ENCODE measurements around the gene TSPEAR.

Gene TSPEAR

DNA sequence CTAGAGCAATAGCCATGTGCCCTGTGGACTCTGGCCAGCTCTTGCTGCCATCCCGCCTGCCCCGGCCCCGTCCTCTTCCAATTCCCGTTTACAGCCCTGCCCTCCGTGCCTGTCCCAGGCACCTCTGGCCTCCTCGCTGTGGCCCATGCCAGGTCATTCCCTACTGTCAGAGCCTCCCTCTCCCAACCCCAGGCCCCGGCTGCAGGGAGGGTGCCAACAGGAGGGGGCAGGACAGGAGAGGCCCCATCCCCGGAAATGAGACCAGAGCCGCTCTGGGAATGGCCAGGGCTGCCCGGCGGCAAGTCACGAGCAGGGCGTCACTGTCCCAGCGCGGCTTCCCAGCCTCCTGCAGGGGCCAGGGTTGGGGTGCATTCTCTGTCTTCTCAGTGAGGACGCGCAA, 23.5 kb upstream of the TSPEAR start:
- no peak overlapping the region for H3K4me3 ChIP-seq (ENCODE audit: low read depth, low read length)
- TF ChIP-seq, protein P1, sequence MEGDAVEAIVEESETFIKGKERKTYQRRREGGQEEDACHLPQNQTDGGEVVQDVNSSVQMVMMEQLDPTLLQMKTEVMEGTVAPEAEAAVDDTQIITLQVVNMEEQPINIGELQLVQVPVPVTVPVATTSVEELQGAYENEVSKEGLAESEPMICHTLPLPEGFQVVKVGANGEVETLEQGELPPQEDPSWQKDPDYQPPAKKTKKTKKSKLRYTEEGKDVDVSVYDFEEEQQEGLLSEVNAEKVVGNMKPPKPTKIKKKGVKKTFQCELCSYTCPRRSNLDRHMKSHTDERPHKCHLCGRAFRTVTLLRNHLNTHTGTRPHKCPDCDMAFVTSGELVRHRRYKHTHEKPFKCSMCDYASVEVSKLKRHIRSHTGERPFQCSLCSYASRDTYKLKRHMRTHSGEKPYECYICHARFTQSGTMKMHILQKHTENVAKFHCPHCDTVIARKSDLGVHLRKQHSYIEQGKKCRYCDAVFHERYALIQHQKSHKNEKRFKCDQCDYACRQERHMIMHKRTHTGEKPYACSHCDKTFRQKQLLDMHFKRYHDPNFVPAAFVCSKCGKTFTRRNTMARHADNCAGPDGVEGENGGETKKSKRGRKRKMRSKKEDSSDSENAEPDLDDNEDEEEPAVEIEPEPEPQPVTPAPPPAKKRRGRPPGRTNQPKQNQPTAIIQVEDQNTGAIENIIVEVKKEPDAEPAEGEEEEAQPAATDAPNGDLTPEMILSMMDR (IDR thresholded peaks at IDR 0.05; ENCODE audit: control insufficient read depth, extremely low read depth, insufficient read depth), result no peak
- DNase-seq (ENCODE audit: low read depth), result no peak

DNA sequence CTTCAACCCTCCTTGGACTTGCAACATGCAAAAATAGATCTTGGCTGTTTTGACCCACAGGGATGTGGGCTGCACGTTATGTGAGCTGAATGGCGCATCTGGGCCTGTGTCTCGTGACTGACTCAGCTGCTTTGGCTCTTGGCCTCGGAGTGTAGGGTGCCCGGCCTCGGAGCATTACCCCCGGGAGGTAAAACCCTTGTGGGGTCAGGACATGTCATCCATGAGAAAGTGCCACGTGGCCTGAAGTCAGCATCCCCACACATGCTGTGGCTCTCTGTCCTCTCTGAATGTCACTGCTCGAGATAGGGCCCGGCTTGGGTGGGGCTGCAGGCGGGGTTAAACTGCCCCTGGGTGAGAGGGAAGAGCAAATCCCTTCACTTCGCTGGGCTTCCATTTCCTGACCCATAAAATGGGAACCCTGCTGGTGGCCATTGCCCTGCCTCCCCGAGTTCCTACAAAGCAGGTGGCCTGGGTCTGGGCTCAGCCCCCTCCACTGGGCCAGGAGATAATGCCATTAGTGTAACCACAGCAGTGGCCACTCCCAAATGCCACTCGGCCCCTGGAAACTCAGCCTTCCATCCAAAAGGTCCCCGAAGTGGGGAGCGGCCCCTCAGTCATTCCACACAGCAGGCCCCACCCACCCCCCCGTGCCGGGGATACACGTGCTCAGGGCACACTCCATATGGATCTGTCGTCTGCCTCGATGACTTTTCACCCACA, 22.8 kb upstream of the TSPEAR start:
- H3K4me3 ChIP-seq (ENCODE audit: low read depth, low read length), result no peak overlapping the region
- TF ChIP-seq, protein P1 (IDR thresholded peaks at IDR 0.05; ENCODE audit: control insufficient read depth, extremely low read depth, insufficient read depth), result no peak
- no peak for DNase-seq (ENCODE audit: low read depth)

DNA sequence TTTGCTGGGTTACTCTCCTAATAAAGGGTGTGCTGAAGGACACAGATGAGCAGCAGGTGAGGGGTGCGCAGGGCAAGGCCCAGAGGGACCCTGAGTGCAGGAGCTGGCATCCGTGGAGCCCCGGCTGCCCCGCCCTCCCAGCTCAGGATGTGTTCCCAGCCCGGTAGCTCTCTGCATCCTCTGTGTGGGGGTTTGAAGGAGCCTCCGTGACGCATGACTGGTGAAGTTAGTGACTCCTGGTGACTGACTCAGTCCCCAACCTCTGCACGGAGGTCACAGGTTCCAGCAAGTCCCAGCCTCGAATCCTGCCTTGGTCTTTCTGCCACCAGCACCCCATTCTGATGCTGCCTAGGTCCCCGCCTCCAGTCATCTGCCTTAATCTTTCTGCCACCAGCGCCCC, 21.6 kb upstream of the TSPEAR start:
- DNase-seq (ENCODE audit: low read depth), result no peak
- no peak overlapping the region for H3K4me3 ChIP-seq (ENCODE audit: low read depth, low read length)
- TF ChIP-seq, protein P1 (IDR thresholded peaks at IDR 0.05; ENCODE audit: control insufficient read depth, extremely low read depth, insufficient read depth), result no peak

DNA sequence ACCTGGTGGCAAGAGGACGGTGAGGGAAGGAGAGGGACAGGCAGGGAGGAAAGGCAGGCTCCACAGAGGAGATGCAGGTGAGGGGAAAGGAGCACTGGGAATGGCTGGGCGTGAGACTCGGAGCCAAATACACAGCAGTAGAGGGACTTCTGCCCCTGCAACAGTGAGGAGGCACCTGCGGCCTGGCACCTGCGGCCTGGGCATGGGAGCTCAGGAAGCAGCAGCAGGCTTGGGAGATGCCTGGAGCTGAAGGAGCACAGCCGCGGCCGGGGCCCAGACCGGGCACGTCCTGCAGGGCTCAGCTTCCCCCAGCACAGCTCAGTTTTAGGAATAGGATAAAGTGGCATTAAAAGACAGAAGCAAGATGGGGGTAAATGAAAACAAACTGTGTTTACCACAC, 20.9 kb upstream of the TSPEAR start:
- H3K4me3 ChIP-seq (ENCODE audit: low read depth, low read length), result no peak overlapping the region
- TF ChIP-seq, protein P1 (IDR thresholded peaks at IDR 0.05; ENCODE audit: control insufficient read depth, extremely low read depth, insufficient read depth), result no peak
- DNase-seq (ENCODE audit: low read depth), result no peak

DNA sequence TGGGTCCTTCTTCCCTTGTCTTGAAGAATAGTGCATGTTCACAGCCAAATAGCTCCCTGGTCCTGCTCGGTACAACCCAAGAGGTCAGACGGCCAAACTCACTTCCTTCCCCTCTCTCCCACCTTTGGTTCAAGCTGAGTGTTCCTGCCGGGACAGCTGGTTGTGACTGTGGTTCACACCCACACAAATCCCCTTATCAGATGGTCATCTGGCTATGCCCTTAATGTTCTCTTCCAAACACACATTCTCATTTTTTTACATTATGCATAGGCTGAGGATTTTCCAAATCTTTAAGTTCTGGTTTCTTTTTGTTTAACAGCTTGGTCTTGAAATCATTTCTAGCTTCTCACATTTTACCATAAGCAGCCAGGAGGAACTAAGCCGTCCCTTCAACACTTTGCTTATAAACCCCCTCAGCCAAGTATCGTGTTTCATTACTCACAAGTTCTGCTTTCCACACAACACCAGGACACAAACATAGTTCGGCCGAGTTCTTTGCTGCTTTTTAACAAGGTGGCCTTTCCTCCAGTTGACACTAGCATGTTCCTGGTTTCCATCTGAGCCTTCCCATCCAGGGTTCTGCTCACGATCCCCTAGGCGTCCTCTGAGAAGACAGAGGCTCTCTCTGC, 19.7 kb upstream of the TSPEAR start:
- H3K4me3 ChIP-seq (ENCODE audit: low read depth, low read length), result no peak overlapping the region
- no peak for DNase-seq (ENCODE audit: low read depth)
- TF ChIP-seq, protein P1 (IDR thresholded peaks at IDR 0.05; ENCODE audit: control insufficient read depth, extremely low read depth, insufficient read depth), result no peak

DNA sequence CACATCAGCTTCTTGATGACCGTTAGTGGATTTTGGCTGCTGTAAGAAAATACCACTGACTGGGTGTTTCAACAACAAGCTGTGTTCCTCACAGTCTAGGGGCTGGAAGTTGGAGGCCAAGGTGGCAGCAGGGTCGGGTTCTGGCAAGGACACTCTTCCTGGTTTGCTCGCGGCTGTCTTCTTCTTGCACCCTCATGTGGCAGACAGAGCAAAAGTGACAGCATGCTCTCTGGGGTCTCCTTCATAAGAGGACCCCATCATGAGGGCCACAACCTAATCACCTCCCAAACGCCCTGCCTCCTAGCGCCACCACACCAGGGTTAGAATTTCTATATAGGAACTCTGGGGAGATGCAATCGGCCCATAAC, 18.6 kb upstream of the TSPEAR start:
- TF ChIP-seq, protein P1 (IDR thresholded peaks at IDR 0.05; ENCODE audit: control insufficient read depth, extremely low read depth, insufficient read depth), result no peak
- no peak for DNase-seq (ENCODE audit: low read depth)
- no peak overlapping the region for H3K4me3 ChIP-seq (ENCODE audit: low read depth, low read length)

All from LNCaP clone FGC (cell line).